Stimulated activated CD4-positive, alpha-beta T cell treated with anti-CD3 and anti-CD28 coated beads, TNF-alpha, amount 100 ng/mL, for 1 hour (primary cell): Measurements from ENCODE around the gene SPINT2.
"Not testable (repeated sequence)": the region's sequence is repeated elsewhere in the genome, so short reads cannot be mapped to it uniquely, and the experiment has no call there.

ENCODE experiments used
- DNase-seq, 3 donors: peaks; one replicate each; pipeline ENCODE4 v3.0.0-alpha.2; 2020; ENCODE audit warnings: low read depth in 3 of 3, low spot score in 1 of 3

Gene SPINT2

GRCh38 chr19:38319421-38320258 lies 55.3 kb downstream of the SPINT2 start, which contains the start of gene KCNK6:
Gene KCNK6 (plus strand): TSS chr19:38319845. CDS start chr19:38319951, 106 bp downstream.
- peak in 1 of 3 donors; percentile 44 for DNase-seq

GRCh38 chr19:38320969-38321339 lies 56.6 kb downstream of the SPINT2 start:
- DNase-seq = no peak

GRCh38 chr19:38321646-38322196 lies 57.3 kb downstream of the SPINT2 start:
- no peak for DNase-seq

- no peak for DNase-seq
Measured at GRCh38 chr19:38323291-38323690, 58.9 kb downstream of the SPINT2 start.

GRCh38 chr19:38324431-38324830 lies 60.1 kb downstream of the SPINT2 start:
- DNase-seq = no peak

GRCh38 chr19:38326591-38326990 lies 62.2 kb downstream of the SPINT2 start:
- no peak for DNase-seq

- no peak for DNase-seq
Measured at GRCh38 chr19:38329651-38330050, 65.3 kb downstream of the SPINT2 start.

GRCh38 chr19:38331728-38332127 lies 67.4 kb downstream of the SPINT2 start:
- DNase-seq = no peak

GRCh38 chr19:38333245-38333644 lies 68.9 kb downstream of the SPINT2 start:
- no peak for DNase-seq

- DNase-seq = peak; percentile 86 to 92 (median 88)
Measured at GRCh38 chr19:38335949-38336637, 71.7 kb downstream of the SPINT2 start.

GRCh38 chr19:38336638-38337359 lies 72.4 kb downstream of the SPINT2 start:
- peak; percentile 86 to 90 (median 90) for DNase-seq

- DNase-seq = no peak
Measured at GRCh38 chr19:38337360-38337653, 72.9 kb downstream of the SPINT2 start.

- not testable (repeated sequence) for DNase-seq
Measured at GRCh38 chr19:38339011-38339410, 74.6 kb downstream of the SPINT2 start.

GRCh38 chr19:38340927-38341326 lies 76.6 kb downstream of the SPINT2 start:
- no peak for DNase-seq
